ENCODE data around the gene SERHL2.
A peak's percentile ranks its signal among the peaks of the same experiment; 100 is the strongest.
"Not testable (repeated sequence)": the region's sequence is repeated elsewhere in the genome, so short reads cannot be mapped to it uniquely, and the experiment has no call there.

Gene SERHL2

DNA sequence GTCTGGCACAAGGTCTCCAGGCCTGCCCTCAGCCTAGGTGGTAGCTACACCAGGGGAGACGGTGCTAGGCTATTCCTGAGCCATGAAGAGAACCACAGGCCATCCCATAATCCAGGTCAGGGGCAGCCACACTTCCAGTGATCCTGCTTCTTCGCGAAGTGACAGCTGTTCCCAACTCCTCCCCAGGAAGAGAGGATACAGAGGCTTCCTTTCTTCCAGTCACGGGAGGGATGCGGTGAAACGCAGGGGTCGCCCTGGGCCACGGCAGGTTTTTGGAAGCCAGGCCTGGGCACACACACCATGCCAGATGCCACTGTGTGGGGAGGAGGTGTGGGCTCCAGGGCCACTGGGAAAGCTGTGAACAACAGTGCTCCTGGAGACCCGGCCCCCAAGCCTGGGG lies 23.4 kb downstream of the SERHL2 start:
- DNase-seq: not testable (repeated sequence)

DNA sequence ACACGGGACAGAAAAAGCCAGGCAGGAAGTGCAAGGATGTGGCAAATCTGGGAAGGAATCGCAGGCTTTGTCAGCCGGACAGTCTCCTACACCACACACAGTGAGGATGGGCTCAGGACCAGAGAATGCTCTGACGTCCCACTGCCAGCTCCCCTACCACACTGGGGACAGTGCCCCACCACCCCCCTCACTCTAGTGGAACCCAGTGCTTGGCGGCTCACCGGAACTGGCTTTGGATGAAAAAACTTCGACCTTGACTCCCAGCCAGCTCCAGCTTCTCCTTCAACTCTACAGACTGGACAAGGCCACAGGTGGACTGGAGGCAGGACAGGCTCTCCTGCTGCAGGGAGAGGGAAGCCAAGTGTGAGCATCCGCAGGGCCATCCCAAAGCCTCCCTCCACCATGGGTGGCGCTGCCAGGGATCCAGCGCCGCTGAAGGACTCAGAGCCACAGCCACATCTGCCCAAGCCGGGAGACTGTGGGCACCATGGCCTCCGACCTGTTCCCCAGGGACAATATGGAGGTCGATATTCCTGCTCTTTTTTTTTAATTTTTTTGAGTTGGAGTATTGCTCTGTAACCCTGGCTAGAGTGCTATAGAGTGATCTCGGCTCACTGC lies 24.0 kb downstream of the SERHL2 start:
- no peak for DNase-seq

- DNase-seq: not testable (repeated sequence)
Observed at GRCh38 chr22:42580040-42580439, 26.3 kb downstream of the SERHL2 start.

- not testable (repeated sequence) for DNase-seq
Observed at GRCh38 chr22:42581194-42581761, 27.5 kb downstream of the SERHL2 start.

GRCh38 chr22:42581762-42582716 lies 28.3 kb downstream of the SERHL2 start:
- peak; percentile 86 for DNase-seq

- no peak for DNase-seq
Observed at GRCh38 chr22:42582987-42583386, 29.2 kb downstream of the SERHL2 start.

GRCh38 chr22:42584364-42584940 lies 30.7 kb downstream of the SERHL2 start:
- DNase-seq: no peak

DNA sequence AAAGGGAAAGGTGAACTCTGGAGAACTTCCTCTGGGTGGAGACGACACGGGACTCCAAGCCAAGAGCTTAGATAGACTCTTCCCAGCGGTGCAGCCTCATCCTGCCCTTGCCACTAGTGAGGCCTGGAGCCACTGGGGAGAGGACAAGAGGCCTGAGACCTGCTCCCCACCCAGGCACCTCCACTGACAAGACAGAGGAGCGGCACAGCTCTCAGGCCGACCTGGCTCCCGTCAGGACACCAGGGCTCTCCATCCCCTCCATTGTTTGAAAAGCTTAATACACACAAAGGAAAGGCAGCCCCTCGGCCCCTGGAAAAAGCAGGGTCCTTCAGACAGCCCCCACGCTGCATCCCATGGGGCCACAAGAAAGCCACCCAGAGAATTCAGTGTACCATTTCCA lies 31.3 kb downstream of the SERHL2 start:
- DNase-seq: no peak

DNA sequence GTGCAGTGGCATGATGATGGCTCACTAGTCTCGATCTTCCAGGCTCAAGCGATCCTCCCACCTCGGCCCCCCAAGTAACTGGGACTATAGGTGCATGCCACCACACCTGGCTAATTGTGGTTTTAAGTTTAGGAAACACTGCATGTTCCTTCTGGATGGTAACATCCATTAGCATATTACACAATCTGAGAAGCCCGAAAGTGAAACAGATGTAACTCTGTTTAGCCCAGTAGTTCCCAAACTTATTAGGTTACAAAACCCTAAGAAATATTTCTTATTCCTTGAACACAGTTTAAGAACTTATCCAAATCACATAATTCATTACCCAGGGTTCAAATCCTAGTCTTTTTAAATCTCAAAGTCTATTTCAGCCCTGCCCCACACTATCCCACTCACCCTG lies 32.6 kb downstream of the SERHL2 start:
- no peak for DNase-seq

DNA sequence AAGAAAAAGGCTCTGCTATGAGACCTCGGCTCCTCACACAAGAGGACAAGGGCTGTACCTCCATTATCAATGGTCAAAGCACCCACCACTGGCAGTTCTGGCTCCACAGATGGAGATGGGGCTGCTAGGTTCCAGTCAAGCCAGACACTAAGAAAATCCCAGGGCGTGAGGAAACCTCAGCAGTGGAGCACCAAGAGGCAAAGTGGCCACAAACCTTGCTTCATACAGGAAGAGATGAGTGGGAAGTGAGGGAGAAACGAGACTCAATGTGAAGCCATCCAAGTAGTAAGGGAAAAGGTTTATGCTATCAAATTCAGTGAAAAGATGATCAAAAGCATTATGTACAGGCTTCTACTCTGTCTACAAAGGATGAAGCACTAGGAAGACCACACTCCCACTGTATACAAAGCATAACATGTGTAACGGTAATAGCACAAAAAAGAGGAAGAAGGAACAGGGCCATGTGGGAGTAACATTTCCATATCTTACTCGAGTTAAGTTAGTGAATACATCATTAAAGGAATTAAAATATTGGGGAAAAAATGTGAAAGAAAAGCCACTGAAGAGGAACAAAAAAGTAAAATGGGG lies 33.9 kb downstream of the SERHL2 start:
- no peak for DNase-seq

DNA sequence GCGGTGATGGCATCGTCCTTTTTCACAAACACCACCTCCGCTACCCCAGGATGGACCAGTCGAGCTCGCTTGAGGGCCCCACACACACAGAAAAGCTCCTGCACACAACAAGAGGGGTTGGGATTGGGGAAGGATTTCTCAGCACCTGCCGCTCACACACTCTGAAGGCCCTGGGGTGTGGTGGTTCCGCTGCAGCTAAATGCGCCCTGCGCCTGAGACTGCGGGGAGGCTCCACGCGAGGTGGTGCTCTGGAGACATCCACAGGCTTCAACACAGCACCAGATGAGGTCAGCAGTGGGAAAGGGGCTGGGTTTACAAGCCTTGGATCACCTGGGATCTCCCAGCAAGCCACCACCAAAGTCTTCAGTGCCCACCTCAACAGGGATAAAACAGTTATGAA lies 38.2 kb downstream of the SERHL2 start:
- no peak for DNase-seq

DNA sequence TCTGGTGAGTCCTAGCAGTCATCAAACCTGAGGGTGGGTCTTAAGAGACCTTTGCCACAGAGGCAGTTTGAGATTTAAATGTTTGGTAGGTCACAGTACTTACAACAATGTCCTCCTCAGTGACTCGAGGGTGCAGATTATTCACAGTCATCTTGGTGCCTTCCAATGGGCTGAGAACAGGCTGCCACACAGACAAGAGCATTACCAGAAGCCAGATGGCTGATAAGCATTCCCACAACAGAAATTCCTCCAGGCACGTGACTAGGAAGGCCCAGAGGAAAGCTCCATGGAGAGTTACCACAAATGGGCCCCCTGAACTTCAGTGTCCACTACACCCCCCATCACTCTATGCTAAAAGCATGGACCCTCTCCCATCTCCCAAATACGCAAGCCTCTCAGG lies 41.7 kb downstream of the SERHL2 start:
- no peak for DNase-seq

DNA sequence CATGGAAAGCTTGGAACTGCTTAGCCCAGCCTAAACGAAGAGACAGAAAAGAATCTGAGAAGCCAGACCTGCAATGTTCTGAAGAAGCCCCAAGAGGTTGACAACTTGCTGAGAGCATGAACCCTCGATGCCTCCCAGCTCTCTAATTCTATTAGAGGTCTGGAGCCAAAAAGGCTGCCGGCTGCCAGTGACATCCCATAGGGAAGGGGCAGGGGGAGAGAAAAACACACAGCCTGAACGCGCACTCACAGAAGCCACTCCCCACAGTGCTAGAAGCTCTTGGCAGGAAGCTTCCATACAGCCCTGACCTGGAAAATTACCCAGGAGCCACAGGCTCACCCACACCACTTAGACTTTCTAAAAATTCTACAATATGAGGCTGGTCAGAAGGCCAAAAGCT lies 42.6 kb downstream of the SERHL2 start:
- DNase-seq: peak; percentile 72

GRCh38 chr22:42596863-42597530 lies 43.2 kb downstream of the SERHL2 start:
- DNase-seq: no peak

- no peak for DNase-seq
Observed at GRCh38 chr22:42601879-42602465, 48.2 kb downstream of the SERHL2 start.

- DNase-seq: no peak
Observed at GRCh38 chr22:42602470-42602869, 48.7 kb downstream of the SERHL2 start.

DNA sequence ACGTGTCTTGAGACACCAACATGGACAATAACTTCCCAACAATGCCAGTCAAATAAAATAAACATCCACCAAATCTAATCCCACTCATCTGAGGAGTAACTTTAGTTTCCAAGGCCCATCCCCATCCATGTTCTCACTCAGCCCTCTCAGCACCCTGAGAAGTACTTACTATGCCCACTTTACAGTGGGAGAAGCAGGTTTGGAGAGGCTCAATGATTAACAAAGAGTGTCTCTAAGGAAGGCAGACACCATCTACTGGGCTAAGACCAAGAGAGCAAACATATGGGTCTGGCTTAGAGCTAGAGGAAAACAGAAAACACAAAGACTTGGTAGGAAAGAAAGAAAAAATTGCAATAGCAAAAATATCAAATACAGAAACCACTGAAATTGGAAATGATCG lies 49.7 kb downstream of the SERHL2 start:
- no peak for DNase-seq

- no peak for DNase-seq
Observed at GRCh38 chr22:42604403-42604802, 50.6 kb downstream of the SERHL2 start.

DNA sequence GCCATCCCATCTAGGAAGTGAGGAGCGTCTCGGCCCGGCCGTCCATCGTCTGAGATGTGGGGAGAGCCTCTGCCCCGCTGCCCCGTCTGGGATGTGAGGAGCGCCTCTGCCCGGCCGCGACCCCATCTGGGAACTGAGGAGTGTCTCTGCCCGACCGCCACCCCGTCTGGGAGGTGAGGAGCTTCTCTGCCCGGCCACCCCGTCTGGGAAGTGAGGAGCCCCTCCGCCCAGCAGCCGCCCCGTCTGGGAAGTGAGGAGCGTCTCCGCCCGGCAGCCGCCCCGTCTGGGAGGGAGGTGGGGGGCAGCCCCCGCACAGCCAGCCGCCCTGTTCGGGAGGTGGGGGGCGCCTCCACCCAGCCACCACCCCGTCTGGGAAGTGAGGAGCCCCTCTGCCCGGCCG lies 53.9 kb downstream of the SERHL2 start:
- DNase-seq: not testable (repeated sequence)

DNA sequence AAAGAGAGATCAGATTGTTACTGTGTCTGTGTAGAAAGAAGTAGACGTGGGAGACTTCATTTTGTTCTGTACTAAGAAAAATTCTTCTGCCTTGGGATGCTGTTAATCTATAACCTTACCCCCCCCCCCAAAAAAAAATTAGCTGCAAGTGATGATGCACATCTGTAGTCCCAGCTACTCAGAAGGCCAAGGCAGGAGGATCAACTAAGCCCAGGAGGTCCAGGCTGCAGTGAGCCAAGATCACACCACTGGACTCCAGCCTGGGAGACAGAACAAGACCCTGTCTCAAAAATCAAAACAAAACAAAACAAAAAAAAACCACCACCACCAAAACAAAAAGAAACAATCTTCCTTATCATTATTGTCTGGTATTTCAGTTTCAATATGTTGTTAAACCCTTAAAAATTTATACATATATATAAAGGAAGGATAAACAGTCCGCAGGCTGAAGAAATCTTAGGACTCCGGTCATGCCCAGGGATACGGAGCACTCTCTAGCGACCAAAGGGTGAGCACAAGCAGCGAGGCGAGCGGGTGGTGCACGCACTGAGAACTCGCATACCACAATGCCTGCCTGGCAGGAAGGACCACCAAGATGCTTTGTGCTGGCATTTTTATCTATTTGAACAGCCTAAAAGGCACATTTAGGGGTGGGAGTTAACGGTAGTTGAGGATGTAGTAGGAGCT lies 54.5 kb downstream of the SERHL2 start:
- no peak for DNase-seq

DNA sequence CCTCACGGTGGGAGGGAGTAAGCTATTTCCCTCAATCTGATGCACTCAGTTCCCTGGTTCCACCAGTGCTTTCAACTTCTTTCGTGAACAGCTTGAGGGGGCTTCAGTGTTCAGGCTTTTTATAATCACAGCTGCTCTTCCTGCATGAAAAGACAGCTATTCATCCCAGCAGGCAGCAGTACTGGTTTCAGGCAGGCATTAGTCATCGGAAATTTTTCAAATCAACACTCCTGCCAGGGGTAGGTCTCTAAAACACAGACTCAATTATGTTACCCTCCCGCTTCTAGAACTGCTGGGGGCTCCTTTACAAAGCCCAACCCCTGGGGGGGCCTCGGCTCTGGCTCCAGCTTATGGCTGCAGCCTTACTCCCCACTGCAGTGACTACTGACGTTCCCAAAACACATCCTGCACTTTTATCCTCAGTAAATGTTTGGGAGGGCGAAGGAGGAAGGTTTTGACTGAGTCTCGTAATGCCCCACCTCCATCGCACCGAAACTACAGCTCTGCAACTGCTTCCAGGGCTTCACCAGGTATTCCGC lies 55.1 kb downstream of the SERHL2 start:
- DNase-seq: no peak

Measured in right forelimb (tissue), 1 donor.